GM21786 (cell line): Measurements from ENCODE around the gene CD7.

ENCODE experiments used
- ATAC-seq: cut with Tn5 transposase; IDR thresholded peaks from one replicate; pipeline ENCODE4 v1.9.1; 2021; ENCODE audit not compliant: unreplicated experiment

CD7 gene

DNA sequence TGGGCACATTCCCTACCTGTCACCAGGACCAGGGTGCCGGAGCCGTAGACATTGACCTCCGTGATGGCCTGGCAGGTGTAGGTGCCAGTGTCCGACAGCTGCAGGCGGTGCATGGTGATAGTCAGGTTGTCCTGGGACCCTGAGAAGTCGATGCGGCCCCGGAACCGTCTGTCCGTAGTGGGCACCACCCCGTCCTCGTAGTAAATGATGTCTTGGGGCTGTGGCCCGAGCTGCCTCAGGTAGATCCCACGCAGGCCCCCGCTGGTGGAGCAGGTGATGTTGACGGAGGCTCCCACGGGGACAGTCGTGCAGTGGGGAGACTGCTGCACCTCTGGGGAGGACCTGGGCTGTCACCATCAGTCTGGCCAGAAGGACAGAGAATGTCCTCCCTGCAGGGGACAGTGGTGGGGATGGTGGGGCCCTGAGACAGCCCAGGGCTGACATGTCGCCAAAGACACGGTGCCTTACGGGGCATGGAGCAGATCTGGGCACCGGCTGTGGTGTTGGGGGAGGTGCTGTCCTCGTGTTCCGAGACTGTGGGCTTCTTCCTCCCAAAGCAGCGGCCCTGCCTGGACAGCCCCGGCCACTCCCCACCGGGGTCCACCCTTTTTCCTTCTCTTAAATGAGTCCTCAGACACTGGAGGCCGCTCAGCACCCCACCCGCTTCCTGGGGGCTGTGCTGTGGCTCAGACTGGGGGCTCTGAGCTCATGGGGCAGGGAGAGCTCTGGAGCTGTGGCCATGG, 586 bp downstream of the CD7 start:
- no peak for ATAC-seq

DNA sequence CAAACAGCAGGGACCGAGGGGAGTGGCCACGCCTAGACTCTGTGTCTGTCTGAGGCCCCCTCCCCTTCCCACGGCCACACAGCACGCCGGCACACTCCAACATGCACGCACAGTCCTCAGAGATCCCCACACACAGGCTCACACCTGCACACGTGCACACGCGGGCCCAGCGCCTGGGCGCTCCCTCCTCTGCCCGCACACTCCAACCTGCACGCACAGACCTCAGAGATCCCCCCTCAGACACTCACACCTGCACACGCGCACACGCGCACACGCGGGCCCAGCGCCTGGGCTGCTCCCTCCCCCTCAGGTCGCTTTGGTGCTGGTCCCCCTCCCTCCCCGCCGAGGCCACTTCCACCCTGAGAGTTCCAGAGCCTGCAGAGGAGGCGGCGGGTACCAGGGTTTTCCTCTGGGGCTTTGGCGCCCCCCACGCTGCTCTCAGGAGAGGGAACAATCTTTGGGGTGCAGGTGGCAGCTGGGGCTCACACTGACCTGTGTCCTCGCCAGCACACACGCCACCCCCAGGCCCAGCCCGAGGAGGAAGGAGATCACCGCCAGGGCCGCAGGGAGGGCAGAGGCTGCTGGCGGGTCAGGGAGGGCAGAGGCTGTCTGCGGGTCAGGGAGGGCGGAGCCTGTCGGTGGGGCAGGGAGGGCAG, 1.6 kb downstream of the CD7 start:
- no peak for ATAC-seq

DNA sequence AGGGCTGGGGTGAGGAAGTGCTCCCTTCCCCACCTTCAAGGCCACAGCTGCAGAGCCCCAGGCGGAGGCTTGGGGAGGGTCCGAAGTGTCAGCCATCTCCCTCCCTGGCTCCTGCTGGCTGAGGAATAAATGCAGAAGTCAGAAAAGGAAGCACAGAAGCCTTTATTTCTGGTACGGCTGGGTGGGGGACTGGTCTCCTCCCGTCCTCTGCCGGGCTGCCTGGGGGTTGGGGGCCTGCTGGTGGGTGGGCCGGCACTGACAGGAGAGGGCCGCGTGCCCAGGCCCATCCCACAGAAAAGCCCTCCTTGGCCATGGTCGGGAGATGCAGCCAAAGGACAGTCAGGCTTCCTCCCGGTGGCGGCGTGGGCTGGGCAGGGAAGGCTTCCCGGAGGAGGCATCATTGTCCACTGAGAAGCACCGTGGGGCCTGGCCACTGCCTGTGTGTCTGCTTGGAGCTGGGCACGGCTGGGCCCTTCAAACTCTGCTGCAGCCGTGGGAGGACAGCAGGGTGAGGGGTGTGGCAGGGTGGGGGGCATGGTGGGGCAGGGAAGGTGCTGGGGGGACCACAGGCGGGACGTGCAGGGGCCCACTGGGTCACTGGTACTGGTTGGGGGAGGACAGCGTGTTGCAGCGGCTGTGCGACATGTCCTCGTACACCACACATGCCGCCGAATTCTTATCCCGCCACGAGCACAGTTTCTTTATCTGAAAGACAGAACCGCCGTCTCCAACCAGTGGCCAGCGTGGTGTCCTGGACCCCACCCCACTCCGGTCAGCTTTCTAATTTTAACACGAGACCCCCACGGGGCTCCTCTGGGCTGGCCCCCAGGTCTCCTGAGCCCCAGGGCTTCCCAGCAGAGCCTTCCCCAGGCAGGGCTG, 2.4 kb downstream of the CD7 start:
- ATAC-seq: no peak

DNA sequence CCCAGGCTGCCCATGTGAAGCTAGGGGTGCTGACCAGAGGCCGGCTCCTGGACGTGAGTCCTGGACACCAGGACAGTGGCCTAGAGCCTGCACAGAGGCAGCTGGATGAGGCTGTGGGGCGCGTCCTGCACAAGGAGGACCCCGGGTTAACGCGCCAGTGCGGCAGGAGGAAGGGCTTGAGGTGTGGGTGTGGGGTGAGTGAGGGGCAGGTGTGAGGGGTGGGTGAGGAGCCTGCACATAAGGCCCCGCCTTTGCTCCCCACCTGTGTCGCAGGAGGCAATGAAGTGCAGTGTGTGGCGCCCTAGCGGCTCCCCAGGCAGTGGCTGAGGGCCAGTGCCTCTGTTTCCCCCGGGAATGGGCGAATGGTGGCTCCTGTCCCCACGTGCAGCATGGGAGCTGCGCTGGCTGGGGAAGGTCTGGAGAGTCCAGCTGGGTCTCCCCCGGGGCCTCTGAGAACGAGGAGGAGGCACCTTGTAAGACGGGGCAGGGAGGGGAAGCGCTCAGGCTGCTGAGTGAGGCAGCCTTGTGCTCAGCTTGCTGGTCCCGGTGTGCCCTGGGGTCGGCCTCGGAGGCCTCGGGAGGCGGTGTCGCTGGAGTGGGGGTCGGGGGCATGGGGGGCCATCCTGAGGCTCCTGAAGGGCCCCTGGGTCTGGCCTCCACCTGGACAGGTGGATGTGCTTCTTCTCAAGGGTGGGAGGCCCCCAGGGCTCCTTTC, 3.2 kb downstream of the CD7 start:
- ATAC-seq: no peak

DNA sequence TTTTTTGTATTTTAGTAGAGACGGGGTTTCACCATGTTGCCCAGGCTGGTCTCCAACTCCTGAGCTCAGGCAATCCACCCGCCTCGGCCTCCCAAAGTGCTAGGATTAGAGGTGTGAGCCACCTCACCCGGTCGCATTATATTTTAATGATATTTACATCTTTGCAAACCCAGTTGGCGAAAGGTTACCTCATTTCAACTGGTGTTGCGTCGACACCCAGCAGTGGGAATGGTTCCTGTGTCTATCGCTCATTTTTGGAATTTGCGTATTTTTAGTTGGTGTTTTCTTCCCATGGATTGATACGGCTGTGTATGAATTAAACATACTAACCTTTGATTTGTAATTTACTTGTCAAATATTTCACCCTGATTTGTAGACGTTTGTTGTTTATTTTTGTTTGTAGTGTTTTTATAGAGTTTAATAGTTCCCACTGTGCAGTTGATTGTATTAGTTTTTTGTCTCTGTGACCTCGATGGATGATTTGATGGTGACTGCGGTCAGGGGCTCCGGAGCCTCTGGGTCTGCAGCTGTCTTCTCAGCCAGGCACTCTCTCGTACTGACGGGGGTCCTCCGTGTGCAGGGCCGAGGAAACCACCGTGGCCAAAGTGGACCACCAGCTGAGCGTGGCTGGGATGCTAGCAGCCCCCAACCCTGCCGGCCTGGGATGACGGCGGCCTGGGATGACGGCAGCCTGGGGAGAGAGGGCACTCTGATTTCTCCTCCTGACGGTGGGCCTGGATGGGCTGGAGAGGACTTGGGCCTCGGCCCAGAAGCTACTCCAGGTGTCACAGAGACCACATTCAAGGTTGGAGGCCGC, 4.0 kb downstream of the CD7 start:
- ATAC-seq: no peak

DNA sequence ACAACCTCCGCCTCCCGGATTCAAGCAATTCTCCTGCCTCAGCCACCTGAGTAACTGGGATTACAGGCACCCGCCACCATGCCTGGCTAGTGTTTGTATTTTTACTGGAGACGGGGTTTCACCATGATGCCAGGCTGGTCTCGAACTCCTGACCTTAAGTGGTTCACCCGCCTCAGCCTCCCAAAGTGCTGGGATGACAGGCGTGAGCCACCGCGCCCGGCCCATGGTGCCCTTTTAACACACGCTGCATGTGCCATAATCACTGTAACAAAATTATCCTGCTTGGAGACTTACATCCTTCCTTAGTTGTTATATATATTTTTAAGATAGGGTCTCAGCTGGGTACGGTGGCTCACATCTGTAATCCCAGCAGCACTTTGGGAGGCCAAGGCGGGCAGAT, 5.4 kb downstream of the CD7 start:
- no peak for ATAC-seq

DNA sequence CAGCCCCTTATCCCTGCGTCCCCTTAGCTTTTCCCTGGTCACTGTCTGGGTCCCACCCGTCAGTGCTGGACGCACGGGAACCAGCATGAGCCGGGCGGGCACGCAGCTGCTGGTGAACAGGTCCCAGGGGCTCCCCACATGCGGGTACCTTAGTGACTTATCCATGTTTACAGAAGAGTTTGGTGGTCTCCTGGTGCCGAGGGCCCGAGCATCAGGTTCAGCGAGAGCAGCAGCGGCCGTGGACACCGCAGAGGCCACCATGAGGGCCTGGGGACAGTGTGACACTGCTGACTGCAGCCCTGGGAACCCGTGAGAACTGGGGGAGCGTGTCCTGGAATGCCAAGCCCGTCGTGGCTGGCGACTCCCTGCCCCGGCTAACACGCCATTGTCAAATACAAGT, 6.5 kb downstream of the CD7 start:
- no peak for ATAC-seq

DNA sequence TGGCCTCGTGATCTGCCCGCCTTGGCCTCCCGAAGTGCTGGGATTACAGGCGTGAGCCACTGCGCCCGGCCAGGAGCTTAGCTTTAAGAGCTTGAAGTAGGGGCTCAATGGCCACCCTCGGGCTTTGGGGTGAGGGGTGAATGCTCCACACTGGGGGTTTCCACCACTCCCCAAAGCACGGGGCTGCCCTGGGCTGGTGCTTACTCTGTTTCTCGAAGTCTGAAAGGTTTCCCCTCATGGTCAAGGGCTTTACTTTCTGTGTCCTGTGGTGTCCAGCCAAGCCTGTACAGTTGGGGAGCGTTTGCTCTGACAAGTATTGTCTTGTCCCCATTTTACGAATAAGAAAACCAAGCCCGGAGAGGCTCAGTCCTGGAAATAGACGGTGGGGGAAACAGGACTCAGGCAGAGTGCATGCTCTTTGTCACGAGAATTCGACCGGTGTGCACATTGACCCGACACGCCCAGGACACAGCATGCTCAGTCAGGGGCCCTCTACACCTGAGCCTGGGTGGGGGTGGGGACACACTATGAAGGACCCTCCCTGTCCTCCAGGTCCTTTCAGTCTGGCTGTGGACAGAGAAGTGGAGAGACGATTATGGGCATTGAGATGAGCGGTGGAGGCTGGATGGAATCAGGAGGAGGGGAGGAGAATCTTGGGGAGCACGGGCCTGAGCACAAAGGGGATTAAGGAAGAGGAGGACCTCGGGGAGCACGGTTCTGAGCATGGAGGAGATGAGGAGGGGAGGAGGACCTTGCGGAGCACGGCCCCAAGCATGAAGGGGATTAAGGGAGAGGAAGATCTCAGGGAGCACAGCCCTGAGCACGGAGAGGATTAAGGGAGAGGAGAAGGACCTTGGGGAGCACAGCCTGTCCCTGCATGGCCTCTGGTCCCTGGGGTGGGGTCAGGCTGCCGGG, 7.5 kb downstream of the CD7 start:
- ATAC-seq: no peak

DNA sequence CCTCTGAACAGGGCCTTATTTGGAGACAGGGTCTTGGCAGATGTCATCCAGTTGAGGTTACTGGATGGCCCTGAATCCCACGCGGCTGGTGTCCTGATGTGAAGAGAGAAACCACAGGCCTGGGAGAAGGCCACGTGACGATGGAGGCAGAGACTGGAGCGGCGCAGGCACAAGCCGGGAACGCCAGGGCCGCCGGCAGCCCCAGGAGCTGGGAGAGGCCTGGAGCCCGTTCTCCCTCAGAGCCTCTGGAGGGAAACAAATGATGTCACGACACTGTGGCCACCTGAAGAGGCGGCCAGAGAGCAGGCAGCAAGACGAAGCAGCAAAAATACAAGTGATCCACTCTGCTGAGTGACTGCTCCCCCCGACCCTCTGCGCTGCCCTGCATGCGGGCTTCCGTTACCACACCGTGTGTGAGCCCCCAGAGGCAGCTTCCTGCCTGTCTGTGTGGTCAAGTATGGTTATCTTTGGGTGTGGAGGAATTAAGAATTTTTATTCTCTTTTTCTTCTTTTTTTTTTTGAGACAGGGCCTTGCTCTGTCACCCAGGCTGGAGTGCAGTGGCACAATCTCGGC, 11.6 kb downstream of the CD7 start:
- ATAC-seq: no peak

DNA sequence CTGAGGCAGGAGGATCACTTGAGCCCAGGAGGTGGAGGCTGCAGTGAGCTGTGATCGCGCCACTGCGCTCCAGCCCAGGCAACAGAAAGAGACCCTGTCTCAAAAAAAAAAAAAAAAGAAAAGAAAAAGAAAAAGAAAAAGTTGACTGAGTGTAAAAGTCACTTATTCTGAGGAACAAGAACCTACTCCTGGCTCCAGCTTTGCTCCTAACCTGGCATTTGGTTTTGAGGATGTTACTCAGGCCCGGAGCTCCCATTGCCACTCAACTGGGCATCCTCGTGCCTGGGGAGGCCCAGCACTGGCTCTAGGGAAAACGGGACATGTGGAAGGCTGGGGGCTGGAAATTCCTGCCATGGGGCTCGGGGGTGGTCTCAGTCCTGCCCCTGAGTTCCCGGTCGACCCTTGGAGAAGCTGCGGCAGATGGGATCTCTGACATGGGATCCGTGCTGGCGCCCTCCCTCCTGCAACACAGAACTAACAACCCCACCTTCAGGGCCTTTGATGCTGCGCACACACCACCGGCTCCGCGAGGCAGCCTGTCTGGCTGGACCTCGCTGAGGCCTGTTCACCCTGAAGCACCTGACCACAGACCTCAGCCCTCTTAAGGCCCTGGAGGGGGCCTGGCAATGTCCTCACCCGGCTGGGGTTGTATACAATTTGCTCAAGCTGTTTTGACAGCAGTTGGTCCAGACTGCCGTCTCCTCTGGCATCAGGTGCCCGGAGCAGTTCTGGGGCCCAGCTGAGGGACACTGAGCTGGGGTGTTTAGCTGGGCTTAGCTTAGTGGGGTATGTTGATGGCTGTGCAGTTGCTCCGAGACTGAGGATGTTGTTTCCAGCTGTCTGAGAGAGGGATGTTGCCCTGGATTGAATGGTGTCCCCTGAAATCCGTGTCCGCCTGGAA, 12.3 kb downstream of the CD7 start:
- no peak for ATAC-seq

DNA sequence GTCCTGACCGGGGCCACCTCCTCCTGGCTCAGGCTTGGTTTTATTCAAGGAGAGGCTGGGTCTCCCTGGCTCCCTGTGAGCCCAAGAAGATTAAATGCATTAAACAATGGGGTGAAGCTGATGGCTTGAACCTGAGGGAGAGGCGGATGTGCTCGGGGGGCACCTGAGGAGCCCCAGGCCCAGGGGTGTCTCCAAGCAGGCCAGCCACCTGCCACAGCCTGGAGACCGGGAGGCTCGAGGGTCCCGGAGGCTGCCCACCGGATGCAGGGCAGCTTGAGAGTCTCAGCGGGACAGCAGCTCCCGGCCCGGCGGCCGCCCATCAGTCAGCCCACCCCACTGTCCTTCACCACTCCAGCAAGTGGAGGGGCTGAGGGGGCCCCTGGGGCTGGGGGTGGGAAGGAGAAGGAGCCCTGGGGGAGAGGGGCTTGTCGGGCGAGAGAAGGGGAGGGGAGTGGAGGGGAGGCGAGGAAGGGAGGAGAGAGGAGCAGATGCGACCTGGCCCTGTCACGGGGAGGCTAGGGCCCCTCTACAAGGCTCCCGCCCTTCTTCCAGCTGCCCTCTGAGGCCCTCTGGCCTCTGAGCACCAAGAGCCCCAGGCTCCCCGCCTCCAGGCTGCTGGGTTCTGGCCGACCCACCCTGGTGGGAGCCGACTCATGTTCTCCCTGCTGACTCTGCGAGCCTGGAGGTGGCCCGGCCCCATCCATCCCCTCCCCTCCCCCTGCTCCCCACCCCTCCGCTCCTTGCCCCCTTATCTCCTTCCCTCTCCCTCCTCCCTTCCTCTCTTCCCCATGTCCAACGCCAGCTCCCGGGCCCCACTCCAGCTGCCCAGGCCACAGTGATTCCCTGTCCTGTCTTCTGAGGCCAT, 13.2 kb downstream of the CD7 start:
- ATAC-seq: no peak

DNA sequence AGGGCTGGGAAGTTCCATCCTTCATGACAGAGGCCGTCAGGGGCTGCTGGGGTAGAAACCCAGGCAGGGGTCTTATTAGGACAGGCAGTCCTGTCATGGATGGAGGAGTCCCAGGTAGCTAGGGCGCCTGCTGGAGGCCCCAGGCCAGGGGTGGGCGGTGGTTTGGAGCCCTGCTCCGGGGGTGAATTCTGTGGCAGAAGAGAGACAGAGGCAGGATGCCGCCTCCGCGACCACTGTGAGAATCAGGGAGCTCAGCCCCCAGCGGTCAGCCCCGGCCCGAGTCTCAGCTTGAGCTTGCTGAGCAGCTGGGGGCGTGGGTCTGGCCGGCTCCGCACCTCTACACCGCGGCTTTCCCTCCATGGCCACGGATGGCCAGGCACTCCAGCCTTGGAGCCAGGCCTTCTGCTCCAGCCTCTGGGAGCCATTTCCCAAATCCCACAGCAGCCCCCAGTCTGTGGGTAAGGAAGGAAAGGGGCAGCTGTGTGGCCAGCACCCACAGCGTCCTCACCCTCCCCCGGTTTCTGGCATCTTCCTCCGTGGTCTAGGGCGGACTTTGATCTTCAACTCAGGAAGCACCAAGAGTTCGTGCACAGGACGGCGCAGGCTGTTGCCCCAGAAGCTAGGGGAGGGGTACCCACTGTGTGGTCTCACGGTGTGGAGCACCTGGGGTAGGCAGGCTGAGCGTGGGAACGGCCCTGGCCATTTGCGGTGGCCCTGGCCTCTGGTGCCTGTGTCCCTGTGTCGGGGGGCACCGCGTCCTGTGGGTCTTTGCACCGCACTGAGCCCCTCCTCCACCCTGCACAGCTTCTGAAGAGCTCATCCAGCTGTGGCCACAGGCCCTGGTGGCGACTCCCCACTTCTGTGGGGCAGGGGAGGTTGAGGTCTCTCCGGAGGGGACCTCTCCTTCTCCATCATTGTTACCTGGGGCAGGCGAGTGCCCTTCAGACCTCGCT, 14.1 kb downstream of the CD7 start:
- ATAC-seq: no peak

DNA sequence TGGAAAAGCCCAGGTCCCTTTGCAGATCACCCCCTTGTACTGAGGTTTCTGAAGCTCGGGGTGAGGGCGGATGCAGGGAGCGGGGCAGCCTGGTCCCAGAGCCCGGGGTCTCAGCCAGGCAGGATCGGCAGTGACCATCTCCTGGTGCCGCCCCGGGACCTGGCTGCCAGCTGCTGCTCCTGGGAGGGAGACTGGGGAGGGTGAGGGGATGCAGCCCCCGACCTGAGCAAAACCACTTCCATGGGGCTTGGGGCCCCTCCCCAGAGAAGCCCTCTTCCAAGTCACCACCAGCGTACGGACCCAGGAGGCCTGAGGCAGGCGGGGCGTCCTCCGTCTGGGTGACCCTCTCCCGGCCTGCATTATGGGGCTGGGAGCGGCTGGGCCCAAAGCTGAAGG, 14.8 kb downstream of the CD7 start:
- no peak for ATAC-seq

DNA sequence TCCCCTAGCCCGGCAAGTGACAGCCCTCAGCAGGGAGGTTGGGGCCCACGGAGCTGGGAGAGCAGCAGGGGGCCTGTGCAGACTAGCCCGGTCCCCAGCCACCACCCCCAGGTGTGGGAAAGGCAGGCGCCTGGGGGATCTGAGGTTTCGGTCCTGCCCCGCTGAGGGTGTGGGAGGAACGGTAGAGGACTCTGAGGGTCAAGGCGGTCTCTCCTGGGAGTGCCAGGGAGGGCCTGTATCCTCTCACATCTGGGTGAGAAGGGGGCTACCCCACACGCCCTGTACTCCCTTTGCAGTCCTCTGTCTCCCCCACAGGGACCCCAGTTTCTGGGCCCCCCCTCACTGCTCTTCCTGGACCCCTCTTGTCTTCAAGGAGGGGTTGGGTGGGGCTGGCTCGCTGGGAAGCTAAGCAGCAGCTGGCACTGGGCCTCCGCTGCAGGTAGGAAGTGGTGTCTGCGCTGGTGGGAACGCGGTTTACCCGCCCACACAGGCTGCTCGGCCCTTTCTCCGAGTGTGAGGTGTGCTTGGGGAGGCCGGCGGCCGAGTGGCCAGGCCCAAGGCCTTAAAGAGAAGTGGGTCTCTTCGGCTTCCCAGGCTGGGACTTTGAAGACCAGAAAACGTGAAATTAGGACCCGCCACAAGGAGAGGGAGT, 15.4 kb downstream of the CD7 start:
- ATAC-seq: no peak

DNA sequence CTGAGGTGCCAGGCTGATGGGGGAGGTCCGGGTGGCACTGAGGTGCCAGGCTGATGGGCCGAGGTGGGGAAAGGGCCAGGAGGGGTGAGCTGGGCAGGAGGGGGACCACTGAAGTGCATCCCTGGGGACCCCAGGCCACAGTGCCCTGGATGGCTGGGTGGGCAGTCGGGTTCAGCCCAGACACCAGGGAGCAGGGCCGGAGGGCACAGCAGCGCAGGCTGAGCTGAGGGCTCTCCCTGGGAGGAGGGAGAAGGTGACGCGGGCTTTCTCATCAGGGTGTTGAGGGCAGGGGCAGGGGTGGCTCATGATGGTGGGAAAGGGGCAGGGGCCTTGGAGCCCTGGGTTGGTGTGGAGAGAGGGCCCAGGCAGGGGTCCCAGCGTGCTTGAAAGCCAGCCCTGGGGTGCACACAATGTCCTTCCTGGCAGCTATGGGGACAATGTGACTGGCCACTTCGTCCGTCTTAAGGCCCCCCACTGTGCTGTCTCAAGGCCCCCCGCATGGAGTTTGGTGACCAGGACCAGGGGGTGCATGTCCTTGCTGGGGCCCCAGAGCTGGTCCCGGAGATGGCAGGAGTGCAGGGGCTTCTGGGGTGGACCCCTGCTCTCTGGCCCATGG, 16.0 kb downstream of the CD7 start:
- ATAC-seq: no peak
